ENCODE results near the gene LAMA4.

The LAMA4 gene

DNA sequence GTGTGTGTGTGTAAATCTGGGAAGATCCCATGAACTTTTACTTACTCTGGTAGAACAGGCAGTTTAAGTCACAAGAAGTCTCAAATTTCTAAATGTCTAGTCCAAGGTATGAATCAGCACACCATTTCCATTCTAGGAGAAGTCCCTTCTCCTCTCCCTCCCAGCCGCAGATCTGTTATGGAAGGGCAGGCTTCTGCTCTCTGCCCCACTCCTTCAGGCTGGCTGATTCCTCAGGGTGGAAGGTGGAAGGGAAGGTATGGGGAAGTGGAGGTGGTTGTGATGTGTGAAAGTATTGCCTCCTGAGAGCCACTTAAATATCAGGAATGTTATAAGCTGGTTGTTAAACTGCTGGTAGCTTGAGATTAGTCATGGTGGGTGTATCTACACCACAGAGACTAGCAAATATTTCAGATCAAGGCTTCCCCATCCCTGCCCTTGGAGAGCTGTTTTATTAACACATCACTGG, 44.5 kb upstream of the LAMA4 start:
- H3K4ac ChIP-seq (ENCODE audit: low read depth, low read length) = no peak overlapping the region
- no peak overlapping the region for H3K23ac ChIP-seq (ENCODE audit: low read length)
- no peak overlapping the region for H3K9ac ChIP-seq (ENCODE audit: low read length)
- no peaks in the 10 kb centered on the region for H3K79me2 ChIP-seq (ENCODE audit: control insufficient read depth, insufficient read depth, low read length, poor library complexity)
- no peak overlapping the region for H2AFZ ChIP-seq (ENCODE audit: insufficient read depth, low read length, poor library complexity)
- no peak overlapping the region for H4K8ac ChIP-seq (ENCODE audit: low read depth, low read length)
- H3K14ac ChIP-seq (ENCODE audit: low read length) = no peak overlapping the region
- H3K27ac ChIP-seq (ENCODE audit: low read depth, low read length) = no peak overlapping the region
- peaks cover 0 to 6% of the 10 kb centered on the region in 2 experiments for H3K4me1 ChIP-seq (ENCODE audit: control insufficient read depth in 1 of 2, insufficient read depth in 2 of 2, low read length in 2 of 2)
- no peak overlapping the region for H3K4me3 ChIP-seq (ENCODE audit: low read depth, low read length)
- no peaks in the 10 kb centered on the region for H3K9me3 ChIP-seq (ENCODE audit: insufficient read depth, low read depth, low read length)
- no CpG with 5 or more reads among the region's 1 CpG for WGBS (ENCODE audit: extremely low coverage, insufficient coverage, insufficient read length)
- H2BK12ac ChIP-seq (ENCODE audit: low read length) = no peak overlapping the region
- H3K27me3 ChIP-seq (ENCODE audit: insufficient read depth, low read length) = no peaks in the 10 kb centered on the region
- no peak overlapping the region for H3K18ac ChIP-seq (ENCODE audit: low read length)
- H2BK5ac ChIP-seq (ENCODE audit: low read depth, low read length, poor library complexity) = no peak overlapping the region
- H3K79me1 ChIP-seq (ENCODE audit: low read length) = no peaks in the 10 kb centered on the region
- H4K91ac ChIP-seq (ENCODE audit: low read depth, low read length) = no peak overlapping the region
- peak; percentile 97 to 98 for DNase-seq
- no peak overlapping the region for H3K4me2 ChIP-seq (ENCODE audit: low read length)
- H4K12ac ChIP-seq (ENCODE audit: low read depth, low read length) = no peak overlapping the region
- H2AK5ac ChIP-seq (ENCODE audit: low read length) = no peak overlapping the region
- H3K36me3 ChIP-seq (ENCODE audit: control insufficient read depth in 1 of 2, insufficient read depth in 2 of 2, low read length in 2 of 2) = no peaks in the 10 kb centered on the region
- no peak overlapping the region for H2BK120ac ChIP-seq (ENCODE audit: insufficient read depth, low read length, poor library complexity)

DNA sequence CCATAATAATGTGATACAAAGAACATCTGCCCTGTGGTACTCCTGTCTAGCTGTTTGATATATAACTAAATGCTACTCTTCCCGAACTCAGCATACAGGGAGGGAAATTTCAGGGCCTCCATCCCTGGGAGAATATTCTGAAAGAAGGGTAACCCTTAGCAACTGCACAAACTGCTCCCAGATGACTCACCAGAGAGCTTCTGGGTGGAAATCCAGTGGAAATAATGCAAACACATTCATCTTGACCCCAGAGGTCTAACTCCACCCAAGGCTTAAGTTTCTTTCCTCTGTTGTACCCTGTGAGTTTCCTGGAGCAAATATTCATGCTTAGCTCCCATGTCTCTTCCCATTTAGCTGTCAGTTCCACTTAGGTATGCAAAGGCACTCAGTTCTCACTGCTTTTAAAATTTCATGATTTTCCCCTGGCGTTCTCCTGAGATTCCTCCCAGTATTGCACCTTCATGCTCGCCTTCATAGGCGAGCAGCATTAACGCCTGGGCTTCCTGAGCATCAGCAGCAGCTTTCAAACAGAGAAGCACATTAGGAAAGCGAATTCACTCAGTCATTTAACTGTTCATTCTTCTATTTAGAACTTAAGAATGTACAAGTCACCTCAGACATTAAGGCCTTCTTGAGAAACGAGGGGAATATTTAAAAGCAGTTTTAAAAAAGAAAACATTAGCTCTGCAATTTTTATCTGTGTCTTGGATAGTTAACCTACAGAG, 43.8 kb upstream of the LAMA4 start:
- H4K91ac ChIP-seq (ENCODE audit: low read depth, low read length) = no peak overlapping the region
- WGBS (ENCODE audit: extremely low coverage, insufficient coverage, insufficient read length) = no CpG with 5 or more reads among the region's 7 CpGs

DNA sequence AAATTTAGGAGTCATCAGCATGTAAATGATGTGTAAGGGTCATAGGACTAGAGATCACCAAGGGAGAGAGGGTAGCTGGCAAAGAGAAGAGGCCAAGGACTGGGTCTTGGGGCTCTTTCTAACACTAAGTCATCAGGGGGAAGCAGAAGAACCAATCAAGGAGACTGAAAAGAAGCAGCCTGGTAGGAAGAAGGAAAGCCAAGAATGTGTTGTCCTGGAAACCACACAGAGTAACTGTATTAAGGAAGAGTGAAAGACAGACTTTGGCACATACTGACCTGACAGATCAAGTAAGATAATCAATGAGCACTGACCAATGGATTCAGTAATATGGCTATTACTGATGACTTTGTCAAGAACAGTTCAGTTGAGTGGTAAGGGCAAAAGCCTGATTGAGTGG, 42.3 kb upstream of the LAMA4 start:
- no peaks in the 10 kb centered on the region for H3K36me3 ChIP-seq (ENCODE audit: control insufficient read depth in 1 of 2, insufficient read depth in 2 of 2, low read length in 2 of 2)
- H2AFZ ChIP-seq (ENCODE audit: insufficient read depth, low read length, poor library complexity) = no peak overlapping the region
- no peaks in the 10 kb centered on the region for H3K27me3 ChIP-seq (ENCODE audit: insufficient read depth, low read length)
- H3K9ac ChIP-seq (ENCODE audit: low read length) = no peak overlapping the region
- H4K8ac ChIP-seq (ENCODE audit: low read depth, low read length) = no peak overlapping the region
- H3K9me3 ChIP-seq (ENCODE audit: insufficient read depth, low read depth, low read length) = no peaks in the 10 kb centered on the region
- H2BK12ac ChIP-seq (ENCODE audit: low read length) = no peak overlapping the region
- H3K18ac ChIP-seq (ENCODE audit: low read length) = no peak overlapping the region
- H2BK5ac ChIP-seq (ENCODE audit: low read depth, low read length, poor library complexity) = no peak overlapping the region
- no peak overlapping the region for H3K4ac ChIP-seq (ENCODE audit: low read depth, low read length)
- H3K4me1 ChIP-seq (ENCODE audit: control insufficient read depth in 1 of 2, insufficient read depth in 2 of 2, low read length in 2 of 2) = peaks cover 0 to 6% of the 10 kb centered on the region in 2 experiments
- no peaks in the 10 kb centered on the region for H3K79me1 ChIP-seq (ENCODE audit: low read length)
- DNase-seq = peak; percentile 8 to 69
- H3K4me3 ChIP-seq (ENCODE audit: low read depth, low read length) = no peak overlapping the region
- no peak overlapping the region for H3K23ac ChIP-seq (ENCODE audit: low read length)
- H3K4me2 ChIP-seq (ENCODE audit: low read length) = no peak overlapping the region
- no peaks in the 10 kb centered on the region for H3K79me2 ChIP-seq (ENCODE audit: control insufficient read depth, insufficient read depth, low read length, poor library complexity)
- no peak overlapping the region for H2BK120ac ChIP-seq (ENCODE audit: insufficient read depth, low read length, poor library complexity)
- H2AK5ac ChIP-seq (ENCODE audit: low read length) = no peak overlapping the region
- H4K12ac ChIP-seq (ENCODE audit: low read depth, low read length) = no peak overlapping the region
- H3K14ac ChIP-seq (ENCODE audit: low read length) = no peak overlapping the region
- no peak overlapping the region for H4K91ac ChIP-seq (ENCODE audit: low read depth, low read length)
- no peak overlapping the region for H3K27ac ChIP-seq (ENCODE audit: low read depth, low read length)

More for the DNA sequence above, 43.8 kb upstream of the LAMA4 start:
- H3K4me2 ChIP-seq (ENCODE audit: low read length) = no peak overlapping the region
- H3K4ac ChIP-seq (ENCODE audit: low read depth, low read length) = no peak overlapping the region
- H4K8ac ChIP-seq (ENCODE audit: low read depth, low read length) = no peak overlapping the region
- no peak overlapping the region for H2BK12ac ChIP-seq (ENCODE audit: low read length)
- H2BK5ac ChIP-seq (ENCODE audit: low read depth, low read length, poor library complexity) = no peak overlapping the region
- peak; percentile 23 to 73 for DNase-seq
- H4K12ac ChIP-seq (ENCODE audit: low read depth, low read length) = no peak overlapping the region
- no peaks in the 10 kb centered on the region for H3K79me1 ChIP-seq (ENCODE audit: low read length)
- H3K27ac ChIP-seq (ENCODE audit: low read depth, low read length) = no peak overlapping the region
- no peaks in the 10 kb centered on the region for H3K9me3 ChIP-seq (ENCODE audit: insufficient read depth, low read depth, low read length)
- H3K14ac ChIP-seq (ENCODE audit: low read length) = no peak overlapping the region
- H3K9ac ChIP-seq (ENCODE audit: low read length) = no peak overlapping the region
- no peak overlapping the region for H3K23ac ChIP-seq (ENCODE audit: low read length)
- no peak overlapping the region for H3K4me3 ChIP-seq (ENCODE audit: low read depth, low read length)
- H3K36me3 ChIP-seq (ENCODE audit: control insufficient read depth in 1 of 2, insufficient read depth in 2 of 2, low read length in 2 of 2) = no peaks in the 10 kb centered on the region
- H3K18ac ChIP-seq (ENCODE audit: low read length) = no peak overlapping the region
- no peaks in the 10 kb centered on the region for H3K79me2 ChIP-seq (ENCODE audit: control insufficient read depth, insufficient read depth, low read length, poor library complexity)
- H3K27me3 ChIP-seq (ENCODE audit: insufficient read depth, low read length) = no peaks in the 10 kb centered on the region
- no peak overlapping the region for H2BK120ac ChIP-seq (ENCODE audit: insufficient read depth, low read length, poor library complexity)
- no peak overlapping the region for H2AFZ ChIP-seq (ENCODE audit: insufficient read depth, low read length, poor library complexity)
- peaks cover 0 to 6% of the 10 kb centered on the region in 2 experiments for H3K4me1 ChIP-seq (ENCODE audit: control insufficient read depth in 1 of 2, insufficient read depth in 2 of 2, low read length in 2 of 2)
- H2AK5ac ChIP-seq (ENCODE audit: low read length) = no peak overlapping the region

DNA sequence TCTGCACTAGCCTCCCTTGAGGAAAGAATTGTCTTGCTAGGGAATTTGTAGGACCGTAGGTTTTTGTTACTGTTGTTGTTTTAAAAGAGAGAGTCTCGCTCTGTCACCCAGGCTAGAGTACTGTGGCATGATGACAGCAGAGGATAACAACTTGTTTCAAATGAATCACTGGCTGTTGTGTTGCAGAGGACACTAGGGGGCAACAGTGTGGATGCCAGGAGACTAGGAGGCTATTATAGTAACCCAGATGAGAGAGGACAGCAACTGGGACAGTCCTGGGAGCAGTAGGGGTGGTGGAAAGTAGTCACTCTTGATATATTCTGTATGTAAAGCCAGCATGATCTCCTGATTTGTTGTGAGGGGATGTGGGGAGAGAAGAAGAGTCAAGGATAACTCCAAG, 41.8 kb upstream of the LAMA4 start:
- Histone ChIP-seq H4K91ac (ENCODE audit: low read depth, low read length) (no peak overlapping the region), H3K9me3 (ENCODE audit: insufficient read depth, low read depth, low read length) (no peaks in the 10 kb centered on the region), H3K4me3 (ENCODE audit: low read depth, low read length) (no peak overlapping the region), H2BK12ac (ENCODE audit: low read length) (no peak overlapping the region), H3K4me1 (ENCODE audit: control insufficient read depth in 1 of 2, insufficient read depth in 2 of 2, low read length in 2 of 2) (peaks cover 0 to 6% of the 10 kb centered on the region in 2 experiments), H3K27ac (ENCODE audit: low read depth, low read length) (no peak overlapping the region), H3K36me3 (ENCODE audit: control insufficient read depth in 1 of 2, insufficient read depth in 2 of 2, low read length in 2 of 2) (no peaks in the 10 kb centered on the region), H3K79me2 (ENCODE audit: control insufficient read depth, insufficient read depth, low read length, poor library complexity) (no peaks in the 10 kb centered on the region), H4K12ac (ENCODE audit: low read depth, low read length) (no peak overlapping the region), H3K4me2 (ENCODE audit: low read length) (no peak overlapping the region), H3K14ac (ENCODE audit: low read length) (no peak overlapping the region), H3K9ac (ENCODE audit: low read length) (no peak overlapping the region), H4K8ac (ENCODE audit: low read depth, low read length) (no peak overlapping the region), H3K79me1 (ENCODE audit: low read length) (no peaks in the 10 kb centered on the region), H2AK5ac (ENCODE audit: low read length) (no peak overlapping the region), H3K23ac (ENCODE audit: low read length) (no peak overlapping the region), H2BK5ac (ENCODE audit: low read depth, low read length, poor library complexity) (no peak overlapping the region), H3K4ac (ENCODE audit: low read depth, low read length) (no peak overlapping the region), H2BK120ac (ENCODE audit: insufficient read depth, low read length, poor library complexity) (no peak overlapping the region), H3K18ac (ENCODE audit: low read length) (no peak overlapping the region), H3K27me3 (ENCODE audit: insufficient read depth, low read length) (no peaks in the 10 kb centered on the region), H2AFZ (ENCODE audit: insufficient read depth, low read length, poor library complexity) (no peak overlapping the region)
- WGBS (ENCODE audit: extremely low coverage, insufficient coverage, insufficient read length) = no CpG with 5 or more reads among the region's 2 CpGs
- DNase-seq = peak; percentile 83 to 88
